SK-N-SH (cell line): ENCODE measurements around the gene PARVG. TPM values are rescaled to one million over a fixed set of nuclear protein-coding genes. Genes with fewer than 3 reads are reported as not detected.

Source experiments
- CTCF ChIA-PET: fragments of 300-600, 350-600 bp; formaldehyde crosslinking; extraction: SDS; loops from one replicate; lab custom pipeline; 2021; lab: Yijun Ruan, JAX
- POLR2A ChIA-PET: fragments of 350-600 bp; sonication (Branson Sonifier 250); formaldehyde crosslinking; extraction: SDS; loops from one replicate; lab custom pipeline; 2020; ENCODE audit warnings: antibody characterized with exemption, inconsistent platforms; lab: Yijun Ruan, JAX
- DNase-seq: peaks from one replicate; pipeline ENCODE4 v3.0.0; 2012
- H2AFZ ChIP-seq: fragments of 200-600 bp; sonication (generic); 2 replicates; pipeline ENCODE4 v1.8.1; 2016; ENCODE audit warnings: antibody characterized with exemption, mild to moderate bottlenecking, low read depth
- H3F3A ChIP-seq: fragments of 200-600 bp; sonication (generic); replicated peaks from 2 replicates; pipeline ENCODE3; 2016; ENCODE audit warnings: antibody characterized with exemption, mild to moderate bottlenecking; ENCODE audit not compliant: insufficient read depth
- H3K27ac ChIP-seq, 2 experiments: fragments of 200-500 bp in 1 of 2; fragments of 200-600 bp in 1 of 2; sonication (Bioruptor generic) in 1 of 2; sonication (generic), shearing (Covaris generic) in 1 of 2; 2 replicates each; pipeline versions ENCODE4 v1.5.1 to v1.6.1; 2014 to 2016; ENCODE audit warnings: low read depth in 2 of 2, inconsistent platforms in 1 of 2, low read length in 1 of 2, mild to moderate bottlenecking in 1 of 2, mixed read lengths in 1 of 2
- H3K27me3 ChIP-seq: fragments of 200-600 bp; sonication (generic), shearing (Covaris generic); 2 replicates; pipeline ENCODE4 v1.6.1; 2016; ENCODE audit warnings: mixed run types; ENCODE audit not compliant: insufficient read depth
- H3K36me3 ChIP-seq, 2 experiments: fragments of 200-500 bp in 1 of 2; fragments of 200-600 bp in 1 of 2; sonication (Bioruptor generic) in 1 of 2; sonication (generic) in 1 of 2; replicated peaks in 1 of 2; 2 replicates each; pipeline versions ENCODE3 to v1.5.1; 2014 to 2016; ENCODE audit warnings: low read length in 1 of 2, mild to moderate bottlenecking in 1 of 2; ENCODE audit not compliant: insufficient read depth in 2 of 2, control insufficient read depth in 1 of 2
- H3K4me1 ChIP-seq, 2 experiments: fragments of 200-500 bp in 1 of 2; fragments of 200-600 bp in 1 of 2; sonication (Bioruptor generic) in 1 of 2; sonication (generic), shearing (Covaris generic) in 1 of 2; 2 replicates each; pipeline versions ENCODE4 v1.5.1 to v1.6.1; 2014 to 2016; ENCODE audit warnings: low read depth in 1 of 2, low read length in 1 of 2, mixed run types in 1 of 2; ENCODE audit not compliant: insufficient read depth in 2 of 2, control insufficient read depth in 1 of 2
- H3K4me2 ChIP-seq: fragments of 200-600 bp; sonication (generic), shearing (Covaris generic); 2 replicates; pipeline ENCODE4 v1.6.1; 2017; ENCODE audit warnings: mixed run types
- H3K4me3 ChIP-seq, 2 experiments: fragments of 200-500 bp in 1 of 2; fragments of 200-600 bp in 1 of 2; sonication (Bioruptor generic) in 1 of 2; sonication (generic), shearing (Covaris generic) in 1 of 2; 2 replicates each; pipeline versions ENCODE4 v1.5.1 to v1.8.1; 2014 to 2016; ENCODE audit warnings: low read depth in 2 of 2, inconsistent platforms in 1 of 2, low read length in 1 of 2, mild to moderate bottlenecking in 1 of 2, mixed read lengths in 1 of 2, moderate library complexity in 1 of 2
- H3K79me2 ChIP-seq: fragments of 200-600 bp; sonication (generic); 2 replicates; pipeline ENCODE4 v1.8.1; 2017; ENCODE audit warnings: mild to moderate bottlenecking; ENCODE audit not compliant: insufficient read depth
- H3K9ac ChIP-seq: fragments of 200-600 bp; sonication (generic); 2 replicates; pipeline ENCODE4 v1.6.1; 2017; ENCODE audit warnings: mixed run types
- H3K9me2 ChIP-seq: fragments of 200-600 bp; sonication (generic); 2 replicates; pipeline ENCODE4 v1.6.1; 2017; ENCODE audit warnings: mixed run types
- H3K9me3 ChIP-seq: fragments of 200-600 bp; sonication (generic); 2 replicates; pipeline ENCODE4 v1.6.1; 2017; ENCODE audit warnings: mixed run types, mild to moderate bottlenecking, moderate library complexity
- H4K20me1 ChIP-seq: fragments of 200-600 bp; sonication (generic); 2 replicates; pipeline ENCODE4 v1.6.1; 2017; ENCODE audit warnings: mild to moderate bottlenecking, mixed run types; ENCODE audit not compliant: insufficient read depth
- ELF1 ChIP-seq: IDR thresholded peaks from 2 replicates; pipeline ENCODE4 v1.4.0; 2012
- EP300 ChIP-seq, 2 experiments: IDR thresholded peaks; 2 replicates each; pipeline versions ENCODE4 v1.4.0 to v1.6.1; 2012; ENCODE audit warnings: borderline replicate concordance in 1 of 2, low read depth in 1 of 2, low read length in 1 of 2
- EZH2phosphoT487 ChIP-seq: fragments of 200-600 bp; sonication (generic); IDR thresholded peaks from 2 replicates; pipeline ENCODE4 v1.6.1; 2017; ENCODE audit warnings: low read depth, mixed run types, mild to moderate bottlenecking, antibody characterized with exemption, moderate library complexity, borderline replicate concordance
- FOXJ3 ChIP-seq: sonication (generic); formaldehyde crosslinking; IDR thresholded peaks from 2 replicates; pipeline ENCODE4 v1.5.1; 2020; ENCODE audit warnings: mild to moderate bottlenecking, missing genetic modification reagents
- FOXM1 ChIP-seq: IDR thresholded peaks from 2 replicates; pipeline ENCODE4 v1.4.0; 2012; ENCODE audit warnings: low read depth, mild to moderate bottlenecking
- GATA2 ChIP-seq: sonication (generic); formaldehyde crosslinking; IDR thresholded peaks from 2 replicates; pipeline ENCODE4 v1.5.0; 2020; ENCODE audit warnings: mild to moderate bottlenecking, missing genetic modification reagents
- MAX ChIP-seq: IDR thresholded peaks from 2 replicates; pipeline ENCODE4 v1.4.0; 2012; ENCODE audit warnings: low read depth
- MEF2A ChIP-seq: IDR thresholded peaks from 2 replicates; pipeline ENCODE4 v1.4.0; 2012; ENCODE audit warnings: low read depth, borderline replicate concordance
- MXI1 ChIP-seq: IDR thresholded peaks from 2 replicates; pipeline ENCODE4 v1.6.1; 2012; ENCODE audit warnings: mild to moderate bottlenecking, low read depth, low read length, improper control_type of control experiment
- NRF1 ChIP-seq: IDR thresholded peaks from 2 replicates; pipeline ENCODE4 v1.6.1; 2012; ENCODE audit warnings: low read depth, mild to moderate bottlenecking, low read length
- POLR2AphosphoS5 ChIP-seq: IDR thresholded peaks from 2 replicates; pipeline ENCODE4 v1.6.1; 2012; ENCODE audit warnings: low read depth, low read length
- RAD21 ChIP-seq: IDR thresholded peaks from 2 replicates; pipeline ENCODE4 v1.6.1; 2012; ENCODE audit warnings: mild to moderate bottlenecking, low read length
- REST ChIP-seq: IDR thresholded peaks from 2 replicates; pipeline ENCODE4 v1.6.1; 2012; ENCODE audit warnings: mild to moderate bottlenecking, low read depth, low read length, moderate library complexity
- RXRA ChIP-seq: IDR thresholded peaks from 2 replicates; pipeline ENCODE4 v1.4.0; 2012; ENCODE audit warnings: low read depth, mild to moderate bottlenecking, borderline replicate concordance
- TAF1 ChIP-seq: IDR thresholded peaks from 2 replicates; pipeline ENCODE4 v1.6.1; 2012; ENCODE audit warnings: low read depth, mild to moderate bottlenecking, low read length, moderate library complexity, borderline replicate concordance
- USF1 ChIP-seq: IDR thresholded peaks from 2 replicates; pipeline ENCODE4 v1.4.0; 2012; ENCODE audit warnings: low read depth, borderline replicate concordance
- WGBS: methylation state at CpG from one replicate; pipeline ENCODE4 v1.1.6; 2017; ENCODE audit warnings: low lambda C conversion rate; 5-methylcytosine and 5-hydroxymethylcytosine counted together
- polyA plus RNA-seq, 3 experiments: library from polyadenylated mRNA; depleted of rRNA; stranded (reverse); fragments of >200 nt; gene quantifications; 2 replicates each; pipeline ENCODE4 v1.2.3, GENCODE V29; 2012
- TF ChIP-seq, protein P1 (sequence below): IDR thresholded peaks from 2 replicates; pipeline ENCODE4 v1.4.0; 2012; ENCODE audit warnings: low read depth, borderline replicate concordance
- TF ChIP-seq, protein P2 (sequence below): fragments of 200-600 bp; sonication (generic); IDR thresholded peaks from 2 replicates; pipeline ENCODE4 v1.6.1; 2017; ENCODE audit warnings: antibody characterized with exemption, mild to moderate bottlenecking, moderate library complexity
- TF ChIP-seq, protein P3 (sequence below): IDR thresholded peaks from 2 replicates; pipeline ENCODE4; 2012

The PARVG gene
- polyA plus RNA-seq, 1 of the 3 experiments (the other 2 are of a cell fraction): 0.05 TPM

DNA sequence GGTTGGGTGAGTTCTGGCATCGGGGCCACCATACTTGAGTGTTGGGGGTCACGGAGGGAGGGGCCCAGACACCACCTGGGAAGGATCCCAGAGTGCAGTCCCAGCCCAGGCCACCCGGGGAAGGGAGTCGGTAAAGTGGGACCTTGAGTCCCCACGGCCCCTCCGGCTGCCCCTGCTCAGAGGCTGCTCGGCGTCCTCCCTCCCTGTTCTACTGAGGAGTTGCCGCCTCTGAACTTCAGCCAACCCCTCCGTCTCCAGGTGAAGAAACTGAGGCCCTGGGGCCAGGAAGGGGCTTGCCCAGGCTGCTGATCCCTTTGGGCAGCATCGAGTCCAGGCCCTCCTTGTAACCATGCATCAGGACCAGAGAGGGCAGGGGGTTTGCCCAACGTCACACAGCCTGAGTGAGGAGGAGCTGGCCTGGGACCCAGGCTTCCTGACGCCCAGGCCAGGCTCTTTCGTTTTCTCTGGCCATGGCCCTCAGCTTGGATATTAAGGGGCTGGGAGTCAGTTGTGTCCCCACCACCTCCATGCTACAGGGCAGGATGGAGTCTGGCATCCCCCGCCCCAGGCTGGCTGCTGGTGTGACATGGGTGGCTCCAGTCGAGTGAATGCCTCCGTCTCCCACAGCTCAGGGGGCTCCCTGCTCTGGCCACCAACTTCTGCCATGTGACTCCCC lies 1.3 kb downstream of the PARVG start:
- no peaks in the 10 kb centered on the region; a peak in 1 of 4 replicates for H3K4me1 ChIP-seq
- peaks cover 9% of the 10 kb centered on the region for H3F3A ChIP-seq
- no peak for DNase-seq
- H3K79me2 ChIP-seq: no peaks in the 10 kb centered on the region
- H3K27ac ChIP-seq: no peak overlapping the region
- no peak overlapping the region for H3K4me3 ChIP-seq
- H2AFZ ChIP-seq: no peak overlapping the region
- 88% methylated on average over 3 of the region's 17 CpGs for WGBS
- ChIA-PET POLR2A (no interaction called here), CTCF (interaction anchor here (1.3 to 1.8 kb wide), 2 partner anchors 71 to 101 kb away, joined by 3 to 6 read pairs; no protein-coding TSS in a partner anchor)
- H4K20me1 ChIP-seq: no peaks in the 10 kb centered on the region
- H3K9me2 ChIP-seq: no peaks in the 10 kb centered on the region
- TF ChIP-seq RXRA (no peak), MAX (no peak), FOXM1 (no peak), EZH2phosphoT487 (no peak), GATA2 (CRISPR knock-in tag) (no peak), USF1 (no peak), ELF1 (no peak), RAD21 (no peak), FOXJ3 (CRISPR knock-in tag) (no peak), EP300 (IDR thresholded peaks at IDR 0.05; ENCODE audit: borderline replicate concordance in 1 of 2, low read depth in 1 of 2, low read length in 1 of 2) (no peak), NRF1 (no peak), REST (no peak), MEF2A (no peak), TAF1 (no peak), POLR2AphosphoS5 (no peak), MXI1 (no peak)
- TF ChIP-seq, protein P1, sequence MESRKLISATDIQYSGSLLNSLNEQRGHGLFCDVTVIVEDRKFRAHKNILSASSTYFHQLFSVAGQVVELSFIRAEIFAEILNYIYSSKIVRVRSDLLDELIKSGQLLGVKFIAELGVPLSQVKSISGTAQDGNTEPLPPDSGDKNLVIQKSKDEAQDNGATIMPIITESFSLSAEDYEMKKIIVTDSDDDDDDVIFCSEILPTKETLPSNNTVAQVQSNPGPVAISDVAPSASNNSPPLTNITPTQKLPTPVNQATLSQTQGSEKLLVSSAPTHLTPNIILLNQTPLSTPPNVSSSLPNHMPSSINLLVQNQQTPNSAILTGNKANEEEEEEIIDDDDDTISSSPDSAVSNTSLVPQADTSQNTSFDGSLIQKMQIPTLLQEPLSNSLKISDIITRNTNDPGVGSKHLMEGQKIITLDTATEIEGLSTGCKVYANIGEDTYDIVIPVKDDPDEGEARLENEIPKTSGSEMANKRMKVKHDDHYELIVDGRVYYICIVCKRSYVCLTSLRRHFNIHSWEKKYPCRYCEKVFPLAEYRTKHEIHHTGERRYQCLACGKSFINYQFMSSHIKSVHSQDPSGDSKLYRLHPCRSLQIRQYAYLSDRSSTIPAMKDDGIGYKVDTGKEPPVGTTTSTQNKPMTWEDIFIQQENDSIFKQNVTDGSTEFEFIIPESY: no peak
- TF ChIP-seq, protein P2, sequence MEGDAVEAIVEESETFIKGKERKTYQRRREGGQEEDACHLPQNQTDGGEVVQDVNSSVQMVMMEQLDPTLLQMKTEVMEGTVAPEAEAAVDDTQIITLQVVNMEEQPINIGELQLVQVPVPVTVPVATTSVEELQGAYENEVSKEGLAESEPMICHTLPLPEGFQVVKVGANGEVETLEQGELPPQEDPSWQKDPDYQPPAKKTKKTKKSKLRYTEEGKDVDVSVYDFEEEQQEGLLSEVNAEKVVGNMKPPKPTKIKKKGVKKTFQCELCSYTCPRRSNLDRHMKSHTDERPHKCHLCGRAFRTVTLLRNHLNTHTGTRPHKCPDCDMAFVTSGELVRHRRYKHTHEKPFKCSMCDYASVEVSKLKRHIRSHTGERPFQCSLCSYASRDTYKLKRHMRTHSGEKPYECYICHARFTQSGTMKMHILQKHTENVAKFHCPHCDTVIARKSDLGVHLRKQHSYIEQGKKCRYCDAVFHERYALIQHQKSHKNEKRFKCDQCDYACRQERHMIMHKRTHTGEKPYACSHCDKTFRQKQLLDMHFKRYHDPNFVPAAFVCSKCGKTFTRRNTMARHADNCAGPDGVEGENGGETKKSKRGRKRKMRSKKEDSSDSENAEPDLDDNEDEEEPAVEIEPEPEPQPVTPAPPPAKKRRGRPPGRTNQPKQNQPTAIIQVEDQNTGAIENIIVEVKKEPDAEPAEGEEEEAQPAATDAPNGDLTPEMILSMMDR: no peak
- TF ChIP-seq, protein P3, sequence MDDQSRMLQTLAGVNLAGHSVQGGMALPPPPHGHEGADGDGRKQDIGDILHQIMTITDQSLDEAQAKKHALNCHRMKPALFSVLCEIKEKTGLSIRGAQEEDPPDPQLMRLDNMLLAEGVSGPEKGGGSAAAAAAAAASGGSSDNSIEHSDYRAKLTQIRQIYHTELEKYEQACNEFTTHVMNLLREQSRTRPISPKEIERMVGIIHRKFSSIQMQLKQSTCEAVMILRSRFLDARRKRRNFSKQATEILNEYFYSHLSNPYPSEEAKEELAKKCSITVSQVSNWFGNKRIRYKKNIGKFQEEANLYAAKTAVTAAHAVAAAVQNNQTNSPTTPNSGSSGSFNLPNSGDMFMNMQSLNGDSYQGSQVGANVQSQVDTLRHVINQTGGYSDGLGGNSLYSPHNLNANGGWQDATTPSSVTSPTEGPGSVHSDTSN: no peak
- H3K9me3 ChIP-seq: no peaks in the 10 kb centered on the region
- H3K4me2 ChIP-seq: no peak overlapping the region
- H3K27me3 ChIP-seq: no peaks in the 10 kb centered on the region
- H3K36me3 ChIP-seq: no peaks in the 10 kb centered on the region
- H3K9ac ChIP-seq: no peak overlapping the region
